Neural progenitor cell (in vitro differentiated cells): ENCODE results near the gene TBCEL. TPM values are rescaled to one million over a fixed set of nuclear protein-coding genes. Genes with fewer than 3 reads are reported as not detected.
A peak's percentile ranks its signal among the peaks of the same experiment; 100 is the strongest.

Experiments used
- DNase-seq: peaks from one replicate; pipeline ENCODE4 v3.0.0-alpha.2; 2016; ENCODE audit warnings: low spot score
- H2AFZ ChIP-seq: fragments of 200-600 bp; sonication (generic); replicated peaks from 2 replicates; pipeline ENCODE4 v1.6.1; 2016; ENCODE audit warnings: antibody characterized with exemption
- H3F3A ChIP-seq: fragments of 200-600 bp; sonication (generic); 2 replicates; pipeline ENCODE4 v1.6.1; 2016; ENCODE audit warnings: antibody characterized with exemption, low read depth
- H3K27ac ChIP-seq: fragments of 200-600 bp; sonication (generic); 2 replicates; pipeline ENCODE4 v1.5.1; 2016; ENCODE audit warnings: mild to moderate bottlenecking
- H3K27me3 ChIP-seq: fragments of 200-600 bp; sonication (generic); 2 replicates; pipeline ENCODE4 v1.6.1; 2016; ENCODE audit warnings: mild to moderate bottlenecking, moderate library complexity
- H3K36me3 ChIP-seq: fragments of 200-600 bp; sonication (generic); 2 replicates; pipeline ENCODE4 v1.5.1; 2016
- H3K4me1 ChIP-seq: fragments of 200-600 bp; sonication (generic); 2 replicates; pipeline ENCODE4 v1.6.1; 2016; ENCODE audit warnings: mixed run types
- H3K4me2 ChIP-seq: fragments of 200-600 bp; sonication (generic); 2 replicates; pipeline ENCODE4 v1.6.1; 2016
- H3K4me3 ChIP-seq: fragments of 200-600 bp; sonication (generic); 2 replicates; pipeline ENCODE4 v1.5.1; 2016
- H3K79me2 ChIP-seq: fragments of 200-600 bp; sonication (generic); 2 replicates; pipeline ENCODE4 v1.6.1; 2016; ENCODE audit warnings: low read depth
- H3K9ac ChIP-seq: fragments of 200-600 bp; sonication (generic); 2 replicates; pipeline ENCODE4 v1.6.1; 2016
- H3K9me3 ChIP-seq: fragments of 200-600 bp; sonication (generic); 2 replicates; pipeline ENCODE4 v1.5.1; 2016; ENCODE audit warnings: low read depth
- H4K20me1 ChIP-seq: fragments of 200-600 bp; sonication (generic); 2 replicates; pipeline ENCODE4 v1.6.1; 2016; ENCODE audit warnings: low read depth
- H3K27ac Mint-ChIP-seq: 3 replicates; pipeline ENCODE4 v1.8.0; 2021; ENCODE audit warnings: mixed read lengths
- H3K27me3 Mint-ChIP-seq: 2 replicates; pipeline ENCODE4 v1.8.0; 2022; ENCODE audit warnings: low read depth, mild to moderate bottlenecking, inconsistent platforms, moderate library complexity, mixed read lengths; ENCODE audit not compliant: insufficient read depth
- H3K36me3 Mint-ChIP-seq: 3 replicates; pipeline ENCODE4 v1.8.0; 2021; ENCODE audit warnings: mixed read lengths
- H3K4me1 Mint-ChIP-seq: 3 replicates; pipeline ENCODE4 v1.8.0; 2021; ENCODE audit warnings: mixed read lengths
- H3K4me3 Mint-ChIP-seq: 3 replicates; pipeline ENCODE4 v1.8.0; 2021; ENCODE audit warnings: mild to moderate bottlenecking, moderate library complexity, mixed read lengths
- H3K9me3 Mint-ChIP-seq: 3 replicates; pipeline ENCODE4 v1.8.0; 2020; ENCODE audit warnings: mixed read lengths
- CTCF ChIP-seq: fragments of 200-600 bp; sonication (generic); IDR thresholded peaks from 2 replicates; pipeline ENCODE4 v1.5.1; 2017; ENCODE audit warnings: antibody characterized with exemption, mild to moderate bottlenecking
- EZH2 ChIP-seq: fragments of 200-600 bp; sonication (generic); IDR thresholded peaks from 2 replicates; pipeline ENCODE4 v1.6.1; 2017; ENCODE audit warnings: antibody characterized with exemption, mild to moderate bottlenecking, moderate library complexity
- EZH2phosphoT487 ChIP-seq: fragments of 200-600 bp; sonication (generic); IDR thresholded peaks from 2 replicates; pipeline ENCODE4 v1.6.1; 2017; ENCODE audit warnings: antibody characterized with exemption
- total RNA-seq: library from RNA; depleted of rRNA; stranded (reverse); fragments of >200 nt; gene quantifications from 2 replicates; pipeline ENCODE4 v1.2.3, GENCODE V29; 2015; ENCODE audit warnings: low replicate concordance

Gene TBCEL
- 20.4 and 22.3 TPM in 2 replicates for total RNA-seq

GRCh38 chr11:121023848-121024751, at the start of gene TBCEL:
TSS of gene TBCEL (plus strand) at chr11:121024102. CDS start at chr11:121045691, 21,589 bp downstream.
- H3K36me3 ChIP-seq = no peaks in the 10 kb centered on the region
- Mint-ChIP-seq H3K27me3 (no peaks in the 10 kb centered on the region), H3K4me3 (peak within 1 kb of the TSS; percentile 87), H3K9me3 (no peaks in the 10 kb centered on the region), H3K27ac (peak within 1 kb of the TSS; percentile 29), H3K4me1 (peaks cover 28% of the 10 kb centered on the region), H3K36me3 (no peaks in the 10 kb centered on the region)
- TF ChIP-seq EZH2phosphoT487 (no peak), CTCF (no peak), EZH2 (no peak)
- H3K27me3 ChIP-seq = no peaks in the 10 kb centered on the region
- H4K20me1 ChIP-seq = peaks cover 33% of the 10 kb centered on the region
- H3F3A ChIP-seq = no peaks in the 10 kb centered on the region
- DNase-seq = peak; percentile 97
- no peaks in the 10 kb centered on the region for H3K9me3 ChIP-seq
- peak within 1 kb of the TSS; percentile 16 for H2AFZ ChIP-seq
- H3K9ac ChIP-seq = peak within 1 kb of the TSS; percentile 67
- H3K4me3 ChIP-seq = peak within 1 kb of the TSS; percentile 68
- peak within 1 kb of the TSS; percentile 98 for H3K4me2 ChIP-seq
- H3K79me2 ChIP-seq = peaks cover 51% of the 10 kb centered on the region
- H3K27ac ChIP-seq = no peak within 1 kb of the TSS
- peaks cover 7% of the 10 kb centered on the region for H3K4me1 ChIP-seq

- no peaks in the 10 kb centered on the region for H3K9me3 Mint-ChIP-seq
- H3K4me1 Mint-ChIP-seq = peaks cover 28% of the 10 kb centered on the region
These were observed 49.4 kb upstream of the TBCEL start for GRCh38 chr11:120974466-120974865.

GRCh38 chr11:120974965-120975364, 48.9 kb upstream of the TBCEL start:
- Histone ChIP-seq H3K9me3 (no peaks in the 10 kb centered on the region), H4K20me1 (no peaks in the 10 kb centered on the region), H3K4me3 (no peak overlapping the region), H3K4me1 (no peaks in the 10 kb centered on the region), H3K27me3 (no peaks in the 10 kb centered on the region), H3K4me2 (no peak overlapping the region), H3K79me2 (no peaks in the 10 kb centered on the region), H3F3A (no peaks in the 10 kb centered on the region), H3K9ac (no peak overlapping the region), H3K27ac (no peak overlapping the region), H3K36me3 (no peaks in the 10 kb centered on the region), H2AFZ (no peak overlapping the region)
- TF ChIP-seq EZH2 (no peak), EZH2phosphoT487 (no peak), CTCF (no peak)
- Mint-ChIP-seq H3K4me3 (no peak overlapping the region), H3K27me3 (peaks cover 10% of the 10 kb centered on the region), H3K27ac (no peak overlapping the region), H3K36me3 (no peaks in the 10 kb centered on the region), H3K4me1 (peaks cover 29% of the 10 kb centered on the region), H3K9me3 (no peaks in the 10 kb centered on the region)
- no peak for DNase-seq

More at GRCh38 chr11:120974466-120974865, 49.4 kb upstream of the TBCEL start:
- TF ChIP-seq EZH2phosphoT487 = no peak
- Histone ChIP-seq H3K9ac (no peak overlapping the region), H2AFZ (no peak overlapping the region), H3K27ac (no peak overlapping the region), H3F3A (no peaks in the 10 kb centered on the region), H3K9me3 (no peaks in the 10 kb centered on the region), H4K20me1 (no peaks in the 10 kb centered on the region), H3K4me1 (no peaks in the 10 kb centered on the region), H3K4me2 (no peak overlapping the region), H3K36me3 (no peaks in the 10 kb centered on the region), H3K4me3 (no peak overlapping the region), H3K27me3 (no peaks in the 10 kb centered on the region), H3K79me2 (no peaks in the 10 kb centered on the region)
- no peak overlapping the region for H3K27ac Mint-ChIP-seq
- H3K36me3 Mint-ChIP-seq = no peaks in the 10 kb centered on the region
- peaks cover 8% of the 10 kb centered on the region for H3K27me3 Mint-ChIP-seq
- H3K4me3 Mint-ChIP-seq = no peak overlapping the region
- no peak for DNase-seq
